Measurements from ENCODE around the gene PPT2.
"Not testable (repeated sequence)": the region's sequence is repeated elsewhere in the genome, so short reads cannot be mapped to it uniquely, and the experiment has no call there.

DNA sequence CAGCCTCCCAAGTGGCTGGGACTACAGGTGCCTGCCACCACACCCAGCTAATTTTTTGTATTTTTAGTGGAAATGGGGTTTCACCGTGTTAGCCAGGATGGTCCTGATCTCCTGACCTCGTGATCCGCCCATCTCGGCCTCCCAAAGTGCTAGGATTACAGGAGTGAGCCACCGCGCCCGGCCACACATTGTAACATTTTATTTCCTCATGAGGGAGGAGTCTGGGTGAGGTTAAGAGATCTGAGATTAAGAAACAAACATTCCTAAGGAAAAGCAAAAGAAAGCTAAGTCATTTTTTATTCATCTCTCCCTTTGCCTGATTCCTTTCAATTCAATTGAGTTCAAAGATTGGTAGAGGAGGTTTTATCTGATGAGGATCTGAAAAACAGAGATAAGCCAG lies 9.7 kb upstream of the PPT2 start:
- TF ChIP-seq, protein P1, sequence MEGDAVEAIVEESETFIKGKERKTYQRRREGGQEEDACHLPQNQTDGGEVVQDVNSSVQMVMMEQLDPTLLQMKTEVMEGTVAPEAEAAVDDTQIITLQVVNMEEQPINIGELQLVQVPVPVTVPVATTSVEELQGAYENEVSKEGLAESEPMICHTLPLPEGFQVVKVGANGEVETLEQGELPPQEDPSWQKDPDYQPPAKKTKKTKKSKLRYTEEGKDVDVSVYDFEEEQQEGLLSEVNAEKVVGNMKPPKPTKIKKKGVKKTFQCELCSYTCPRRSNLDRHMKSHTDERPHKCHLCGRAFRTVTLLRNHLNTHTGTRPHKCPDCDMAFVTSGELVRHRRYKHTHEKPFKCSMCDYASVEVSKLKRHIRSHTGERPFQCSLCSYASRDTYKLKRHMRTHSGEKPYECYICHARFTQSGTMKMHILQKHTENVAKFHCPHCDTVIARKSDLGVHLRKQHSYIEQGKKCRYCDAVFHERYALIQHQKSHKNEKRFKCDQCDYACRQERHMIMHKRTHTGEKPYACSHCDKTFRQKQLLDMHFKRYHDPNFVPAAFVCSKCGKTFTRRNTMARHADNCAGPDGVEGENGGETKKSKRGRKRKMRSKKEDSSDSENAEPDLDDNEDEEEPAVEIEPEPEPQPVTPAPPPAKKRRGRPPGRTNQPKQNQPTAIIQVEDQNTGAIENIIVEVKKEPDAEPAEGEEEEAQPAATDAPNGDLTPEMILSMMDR (conservative IDR thresholded peaks at IDR 0.05; ENCODE audit: low read length): not testable (repeated sequence)
- not testable (repeated sequence) for TF ChIP-seq EZH2phosphoT487 (IDR thresholded peaks at IDR 0.05; ENCODE audit: borderline replicate concordance)
